ENCODE results near the gene HS6ST2.

The HS6ST2 gene

DNA sequence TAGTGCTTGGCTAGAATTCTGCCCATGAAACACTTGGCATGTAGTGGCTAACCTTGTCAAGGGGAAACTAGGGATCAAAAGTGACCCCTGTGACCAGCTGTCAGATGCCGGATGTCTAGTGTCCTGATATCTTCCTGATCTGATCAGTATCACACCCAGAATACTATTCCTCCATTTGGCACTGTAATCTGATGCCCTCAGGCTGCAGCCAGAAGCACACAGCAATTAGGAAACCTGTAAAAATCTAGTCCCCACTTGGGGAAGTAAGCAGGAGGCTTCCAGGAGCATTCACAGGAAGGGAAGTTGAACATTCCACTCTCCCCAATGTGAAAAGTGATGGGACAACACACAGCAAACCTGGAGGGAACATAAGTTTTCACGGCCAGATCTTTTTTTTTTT lies 125.1 kb downstream of the HS6ST2 start:
- no peak for FAIRE-seq
- DNase-seq (ENCODE audit: insufficient read length, low spot score): no peak
- TF ChIP-seq, protein P1, sequence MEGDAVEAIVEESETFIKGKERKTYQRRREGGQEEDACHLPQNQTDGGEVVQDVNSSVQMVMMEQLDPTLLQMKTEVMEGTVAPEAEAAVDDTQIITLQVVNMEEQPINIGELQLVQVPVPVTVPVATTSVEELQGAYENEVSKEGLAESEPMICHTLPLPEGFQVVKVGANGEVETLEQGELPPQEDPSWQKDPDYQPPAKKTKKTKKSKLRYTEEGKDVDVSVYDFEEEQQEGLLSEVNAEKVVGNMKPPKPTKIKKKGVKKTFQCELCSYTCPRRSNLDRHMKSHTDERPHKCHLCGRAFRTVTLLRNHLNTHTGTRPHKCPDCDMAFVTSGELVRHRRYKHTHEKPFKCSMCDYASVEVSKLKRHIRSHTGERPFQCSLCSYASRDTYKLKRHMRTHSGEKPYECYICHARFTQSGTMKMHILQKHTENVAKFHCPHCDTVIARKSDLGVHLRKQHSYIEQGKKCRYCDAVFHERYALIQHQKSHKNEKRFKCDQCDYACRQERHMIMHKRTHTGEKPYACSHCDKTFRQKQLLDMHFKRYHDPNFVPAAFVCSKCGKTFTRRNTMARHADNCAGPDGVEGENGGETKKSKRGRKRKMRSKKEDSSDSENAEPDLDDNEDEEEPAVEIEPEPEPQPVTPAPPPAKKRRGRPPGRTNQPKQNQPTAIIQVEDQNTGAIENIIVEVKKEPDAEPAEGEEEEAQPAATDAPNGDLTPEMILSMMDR (IDR thresholded peaks at IDR 0.05; ENCODE audit: insufficient read depth, missing control alignments): no peak

DNA sequence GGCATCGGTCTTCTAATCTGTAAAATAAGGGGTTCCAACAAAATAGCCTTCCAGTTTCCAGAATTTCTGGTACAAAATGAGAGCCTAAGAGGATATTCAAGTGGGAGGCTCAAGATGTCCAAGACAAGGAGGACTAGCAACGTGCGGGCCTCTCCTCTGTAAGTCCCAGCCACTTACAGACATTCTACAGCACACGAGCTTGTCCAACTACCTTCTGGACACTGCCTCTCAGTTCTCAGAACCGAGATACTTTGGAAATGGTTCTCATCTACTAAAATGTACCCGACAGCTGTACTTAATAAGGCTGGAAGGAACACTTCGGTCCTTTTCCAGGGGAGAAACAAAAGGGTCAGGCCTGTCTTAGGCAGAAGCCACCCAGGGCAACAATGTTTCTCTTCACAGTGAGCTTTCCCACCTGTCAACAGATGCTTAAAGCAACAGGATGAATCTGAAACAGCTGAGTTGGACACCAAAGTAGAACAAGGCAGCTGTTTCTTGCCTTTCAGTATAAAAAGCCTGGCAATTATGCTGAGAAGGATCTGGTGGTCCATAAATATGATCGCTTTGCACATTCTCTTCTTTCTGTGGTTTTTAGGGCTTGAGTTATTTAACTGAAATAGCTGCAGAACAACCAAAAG lies 127.0 kb downstream of the HS6ST2 start:
- FAIRE-seq (no peak), DNase-seq (ENCODE audit: insufficient read length, low spot score) (no peak)
- TF ChIP-seq, protein P1 (IDR thresholded peaks at IDR 0.05; ENCODE audit: insufficient read depth, missing control alignments): no peak

DNA sequence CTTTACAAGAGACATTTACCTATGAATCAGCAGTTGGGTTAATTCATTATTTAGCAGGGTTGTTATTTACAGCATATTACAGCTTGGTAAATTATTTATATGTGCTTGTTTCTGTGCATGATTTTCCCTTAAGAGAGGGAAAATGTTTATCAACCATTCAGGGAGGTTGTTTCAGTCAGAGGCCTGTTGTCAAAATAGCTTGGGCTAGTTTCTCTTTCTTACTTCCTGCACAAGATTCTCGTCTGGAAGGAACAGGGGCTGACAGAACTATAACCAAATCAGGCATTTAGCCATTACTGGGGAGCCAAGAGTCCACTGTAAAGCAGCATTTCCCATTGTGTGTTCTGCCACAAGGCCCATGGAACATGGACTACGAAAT lies 135.8 kb downstream of the HS6ST2 start:
- FAIRE-seq: no peak
- TF ChIP-seq, protein P1 (IDR thresholded peaks at IDR 0.05; ENCODE audit: insufficient read depth, missing control alignments): no peak
- no peak for DNase-seq (ENCODE audit: insufficient read length, low spot score)

DNA sequence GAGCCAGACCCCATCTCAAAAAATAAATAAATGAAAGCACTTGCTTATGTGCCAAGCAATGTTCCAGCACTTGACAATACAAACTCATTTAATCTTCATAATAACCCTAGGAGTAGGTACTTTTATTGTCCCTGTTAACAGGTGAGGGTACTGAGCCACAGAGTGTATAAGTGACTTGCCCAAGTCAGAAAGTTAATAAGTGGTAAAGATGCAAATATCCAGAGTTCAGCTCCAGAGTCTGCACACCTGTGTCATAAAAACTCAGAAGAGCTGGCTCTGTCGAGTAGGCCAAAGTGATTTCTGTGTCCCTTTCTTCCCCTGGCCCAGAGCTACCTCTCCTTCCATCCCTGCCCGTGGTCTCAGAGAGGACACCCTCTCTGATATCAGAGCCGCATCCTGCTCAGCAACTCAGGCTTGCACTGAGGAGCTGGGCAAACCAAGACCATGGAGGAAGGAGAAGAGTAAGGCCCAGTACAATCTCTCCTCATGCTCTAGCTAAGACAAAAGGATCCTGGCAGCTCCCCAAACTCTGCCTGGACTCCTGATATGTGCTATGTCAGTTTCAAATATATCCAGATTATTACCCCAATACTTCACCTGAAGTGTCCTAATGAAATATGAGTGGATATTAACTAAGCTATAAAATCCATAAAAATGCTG lies 136.3 kb downstream of the HS6ST2 start:
- TF ChIP-seq, protein P1 (IDR thresholded peaks at IDR 0.05; ENCODE audit: insufficient read depth, missing control alignments): no peak
- DNase-seq (ENCODE audit: insufficient read length, low spot score) (no peak), FAIRE-seq (no peak)

DNA sequence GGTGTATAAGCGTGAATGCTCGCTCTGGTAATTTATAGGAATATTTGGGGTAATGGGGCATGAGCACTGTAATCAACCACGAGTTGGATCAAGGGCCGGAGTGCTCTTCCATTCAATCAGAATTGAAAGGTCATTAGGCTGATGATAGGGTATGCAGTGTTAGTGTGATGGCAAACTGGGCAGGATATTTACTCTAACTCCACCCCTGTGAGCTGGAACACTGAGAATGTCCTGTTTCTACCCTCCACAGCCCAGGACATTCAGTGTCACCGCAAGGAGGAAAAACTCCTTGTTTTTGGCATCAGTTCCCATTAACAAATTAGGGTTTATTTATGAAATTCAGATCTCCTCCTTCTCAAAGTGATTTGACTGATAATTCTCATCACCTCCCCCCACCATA lies 137.8 kb downstream of the HS6ST2 start:
- FAIRE-seq (no peak), DNase-seq (ENCODE audit: insufficient read length, low spot score) (no peak)
- TF ChIP-seq, protein P1 (IDR thresholded peaks at IDR 0.05; ENCODE audit: insufficient read depth, missing control alignments): no peak

DNA sequence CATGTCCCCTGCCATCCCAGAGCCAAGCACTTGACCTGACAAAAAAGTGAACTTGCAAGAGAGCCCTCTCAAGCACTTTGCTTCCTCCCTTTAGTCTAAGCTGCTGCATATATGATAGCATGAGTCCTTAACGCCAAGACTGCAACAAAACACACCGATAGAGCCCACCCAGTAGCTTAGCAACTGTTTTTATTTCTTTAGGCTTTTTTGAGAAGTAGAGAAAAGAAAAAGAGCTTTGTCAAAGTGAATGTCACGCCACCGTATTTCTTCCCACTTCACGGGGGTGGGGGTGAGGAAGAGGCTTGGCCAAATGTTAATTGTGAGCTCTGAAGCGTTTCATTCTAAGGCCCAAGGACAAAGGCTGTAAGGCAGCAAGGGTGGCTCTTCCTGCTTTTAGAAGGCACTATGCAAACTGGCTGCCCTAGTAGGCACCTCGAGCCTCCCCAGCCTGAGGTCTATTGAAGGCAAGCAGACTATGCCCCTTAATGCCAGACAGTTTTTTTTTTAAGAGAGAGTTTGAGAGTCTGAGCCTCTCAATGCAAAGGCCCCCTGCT lies 138.6 kb downstream of the HS6ST2 start:
- DNase-seq (ENCODE audit: insufficient read length, low spot score) (no peak), FAIRE-seq (no peak)
- TF ChIP-seq, protein P1 (IDR thresholded peaks at IDR 0.05; ENCODE audit: insufficient read depth, missing control alignments): no peak

DNA sequence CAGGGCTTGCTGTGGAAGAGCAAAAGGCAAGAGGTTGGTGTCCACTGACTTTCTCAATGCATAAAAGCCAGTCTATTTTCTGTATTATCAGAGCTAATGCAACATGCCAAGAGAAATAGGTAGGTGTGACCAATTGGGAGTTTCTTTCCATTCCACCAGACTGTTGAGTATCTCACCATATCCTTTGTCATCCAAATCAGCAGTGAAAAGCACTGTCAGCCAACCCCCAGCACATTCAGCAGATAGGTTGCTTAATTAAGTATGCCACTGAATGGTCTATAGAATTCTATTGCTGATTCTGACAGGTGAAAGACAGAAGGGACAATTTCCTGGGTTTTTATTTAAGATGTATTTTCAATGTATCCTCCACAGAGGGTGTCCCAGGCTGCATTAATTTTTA lies 139.8 kb downstream of the HS6ST2 start:
- no peak for DNase-seq (ENCODE audit: insufficient read length, low spot score)
- no peak for FAIRE-seq
- TF ChIP-seq, protein P1 (IDR thresholded peaks at IDR 0.05; ENCODE audit: insufficient read depth, missing control alignments): no peak
